HG03460 (cell line): ENCODE data around the gene SLC48A1.
"Not testable (repeated sequence)": the region's sequence is repeated elsewhere in the genome, so short reads cannot be mapped to it uniquely, and the experiment has no call there.

Experiments
- ATAC-seq: cut with Tn5 transposase; IDR thresholded peaks from one replicate; pipeline ENCODE4 v1.9.1; 2021; ENCODE audit not compliant: unreplicated experiment

SLC48A1 gene

GRCh38 chr12:47808050-47808449 is 35.0 kb downstream of the SLC48A1 start:
- ATAC-seq, result peak; percentile 38

- no peak for ATAC-seq
These were observed 35.7 kb downstream of the SLC48A1 start for GRCh38 chr12:47808574-47809365.

- ATAC-seq, result not testable (repeated sequence)
These were observed 36.5 kb downstream of the SLC48A1 start for GRCh38 chr12:47809518-47809917.

- no peak for ATAC-seq
These were observed 38.0 kb downstream of the SLC48A1 start for GRCh38 chr12:47811072-47811396.

GRCh38 chr12:47811581-47812484 is 38.8 kb downstream of the SLC48A1 start:
- no peak for ATAC-seq

GRCh38 chr12:47812797-47813510 is 39.9 kb downstream of the SLC48A1 start:
- ATAC-seq, result peak; percentile 69

GRCh38 chr12:47813511-47814196 is 40.6 kb downstream of the SLC48A1 start:
- peak; percentile 35 for ATAC-seq

- no peak for ATAC-seq
These were observed 41.6 kb downstream of the SLC48A1 start for GRCh38 chr12:47814539-47815170.

- not testable (repeated sequence) for ATAC-seq
These were observed 42.4 kb downstream of the SLC48A1 start for GRCh38 chr12:47815447-47815846.

- ATAC-seq, result no peak
These were observed 43.6 kb downstream of the SLC48A1 start for GRCh38 chr12:47816403-47817271.

GRCh38 chr12:47817272-47818006 is 44.4 kb downstream of the SLC48A1 start:
- no peak for ATAC-seq

- ATAC-seq, result no peak
These were observed 45.0 kb downstream of the SLC48A1 start for GRCh38 chr12:47818007-47818376.

- ATAC-seq, result no peak
These were observed 45.6 kb downstream of the SLC48A1 start for GRCh38 chr12:47818467-47819137.

GRCh38 chr12:47819138-47819895 is 46.3 kb downstream of the SLC48A1 start:
- no peak for ATAC-seq

GRCh38 chr12:47819896-47820630 is 47.0 kb downstream of the SLC48A1 start, which contains the start of gene HDAC7:
HDAC7 (minus strand) TSS chr12:47819903; CDS start chr12:47819785, 118 bp downstream.
- ATAC-seq, result no peak

- no peak for ATAC-seq
These were observed 47.8 kb downstream of the SLC48A1 start for GRCh38 chr12:47820631-47821345.
